Lower leg skin (tissue), 4 donors: Measurements from ENCODE around the gene TMEM198. TPM values are rescaled to one million over a fixed set of nuclear protein-coding genes. Genes with fewer than 3 reads are reported as not detected.
A peak's percentile ranks its signal among the peaks of the same experiment; 100 is the strongest.

ENCODE experiments used
- DNase-seq, 2 donors: peaks; one replicate each; pipeline ENCODE4 v3.0.0-alpha.2; 2019; ENCODE audit warnings: low spot score in 2 of 2
- H3K4me3 ChIP-seq: fragments of 200-600 bp; sonication (generic); 2 replicates; pipeline ENCODE4 v1.5.1; 2017; ENCODE audit warnings: mild to moderate bottlenecking, low read depth; ENCODE audit not compliant: poor library complexity, severe bottlenecking
- CTCF ChIP-seq, 3 donors: fragments of 450-650 bp; IDR thresholded peaks; one replicate each; pipeline ENCODE4 v1.5.1; 2016; ENCODE audit warnings: antibody characterized with exemption in 3 of 3, mild to moderate bottlenecking in 3 of 3, moderate library complexity in 2 of 3
- POLR2A ChIP-seq, 2 donors: fragments of 450-650 bp; IDR thresholded peaks; one replicate each; pipeline ENCODE4 v1.6.1; 2016 to 2017; ENCODE audit warnings: antibody characterized with exemption in 2 of 2, mild to moderate bottlenecking in 1 of 2, moderate library complexity in 1 of 2
- WGBS, 2 donors: methylation state at CpG; one replicate each; pipeline ENCODE4 v1.1.5; 2018; 5-methylcytosine and 5-hydroxymethylcytosine counted together
- intact Hi-C: fragments of 100-400 bp; cut with DNase I; formaldehyde crosslinking; loops from one replicate; pipeline ENCODE4 v1.15.0; 2023; ENCODE audit warnings: low total_unique reads
- total RNA-seq, 4 donors: library from RNA; depleted of rRNA; stranded (reverse); fragments of >200 nt; gene quantifications; one replicate each; pipeline ENCODE4 v1.1.0, GENCODE V29; 2016

The TMEM198 gene
- total RNA-seq, 4 donors from 2014 or later: 0.17 to 2.1 (median 1.0) TPM

DNA sequence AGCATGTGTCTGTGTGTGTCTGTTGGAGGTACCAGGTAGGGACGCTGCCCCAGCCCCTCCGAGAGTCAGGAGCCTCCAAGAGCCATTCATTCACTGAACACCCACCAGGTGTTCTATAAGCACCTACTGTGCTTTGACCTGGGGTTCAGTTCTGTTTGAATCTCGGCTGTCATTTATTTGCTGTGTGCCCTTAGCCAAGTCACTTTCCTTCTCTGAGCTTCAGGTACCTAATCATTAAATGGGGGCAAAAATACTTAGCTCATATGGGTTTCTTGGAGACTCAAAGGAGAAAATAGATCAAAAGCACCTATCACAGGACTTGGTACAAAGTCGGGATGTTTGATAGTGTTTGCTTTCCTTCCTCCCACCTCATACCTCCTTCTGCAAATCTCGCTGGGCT lies 16.4 kb upstream of the TMEM198 start:
- no peak for DNase-seq
- H3K4me3 ChIP-seq: no peak overlapping the region
- 65 to 68% methylated on average over 5 of the region's 5 CpGs for WGBS, 2 donors
- intact Hi-C loops: no loop called here
- no peak for TF ChIP-seq POLR2A (IDR thresholded peaks at IDR 0.05)
- no peak for TF ChIP-seq CTCF (IDR thresholded peaks at IDR 0.05)

GRCh38 chr2:219530048-219530963 lies 13.5 kb upstream of the TMEM198 start:
- 12 to 17% methylated on average over 20 to 21 of the region's 21 CpGs for WGBS, 2 donors
- intact Hi-C loops: loop anchor here (5.0 kb wide), 1 partner anchor 123 kb away; no protein-coding TSS in a partner anchor
- TF ChIP-seq POLR2A (IDR thresholded peaks at IDR 0.05) (no peak), CTCF (IDR thresholded peaks at IDR 0.05) (peak in 1 of 3 donors; percentile 89)
- H3K4me3 ChIP-seq: no peak overlapping the region
- DNase-seq: peak; percentile 62 to 96

DNA sequence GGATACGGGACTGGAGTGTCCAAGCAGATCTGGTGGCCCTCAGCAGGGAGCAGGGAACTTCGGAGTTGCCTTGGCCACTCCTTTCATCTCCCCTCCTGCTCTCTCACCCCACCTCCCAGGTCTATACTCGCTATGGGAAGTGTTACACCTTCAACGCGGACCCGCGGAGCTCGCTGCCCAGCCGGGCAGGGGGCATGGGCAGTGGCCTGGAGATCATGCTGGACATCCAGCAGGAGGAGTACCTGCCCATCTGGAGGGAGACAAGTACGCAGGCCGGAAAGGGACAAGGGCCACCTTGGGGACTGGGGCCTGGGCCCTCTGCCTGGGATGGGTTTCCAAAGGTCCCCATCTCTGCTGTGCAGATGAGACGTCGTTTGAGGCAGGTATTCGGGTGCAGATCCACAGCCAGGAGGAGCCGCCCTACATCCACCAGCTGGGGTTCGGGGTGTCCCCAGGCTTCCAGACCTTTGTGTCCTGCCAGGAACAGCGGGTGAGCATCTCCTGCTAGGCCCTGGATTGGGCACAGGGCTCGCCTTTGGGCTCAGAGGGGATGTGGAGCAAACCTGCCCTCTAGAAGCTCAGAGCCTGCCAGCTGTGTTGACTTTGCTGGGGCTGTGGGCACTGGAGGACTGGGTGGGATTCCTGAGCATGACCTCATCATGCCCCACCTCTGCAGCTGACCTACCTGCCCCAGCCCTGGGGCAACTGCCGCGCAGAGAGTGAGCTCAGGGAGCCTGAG lies 12.0 kb upstream of the TMEM198 start:
- WGBS, 2 donors: 80 to 81% methylated on average over 13 of the region's 20 CpGs
- intact Hi-C loops: loop anchor here (5.0 kb wide), 1 partner anchor 125 kb away; no protein-coding TSS in a partner anchor
- no peak for TF ChIP-seq POLR2A (IDR thresholded peaks at IDR 0.05)
- TF ChIP-seq CTCF (IDR thresholded peaks at IDR 0.05): no peak
- no peak overlapping the region for H3K4me3 ChIP-seq
- DNase-seq: no peak

GRCh38 chr2:219532378-219532649 lies 11.5 kb upstream of the TMEM198 start:
- no peak for TF ChIP-seq CTCF (IDR thresholded peaks at IDR 0.05)
- TF ChIP-seq POLR2A (IDR thresholded peaks at IDR 0.05): no peak
- H3K4me3 ChIP-seq: no peak overlapping the region
- no peak for DNase-seq
- 68 to 72% methylated on average over 4 to 8 of the region's 8 CpGs for WGBS, 2 donors
- intact Hi-C loops: loop anchor here (5.0 kb wide), 1 partner anchor 125 kb away; no protein-coding TSS in a partner anchor

GRCh38 chr2:219533930-219534661 lies 9.7 kb upstream of the TMEM198 start:
- DNase-seq: no peak
- TF ChIP-seq CTCF (IDR thresholded peaks at IDR 0.05) (no peak), POLR2A (IDR thresholded peaks at IDR 0.05) (no peak)
- WGBS, 2 donors: 81 to 90% methylated on average over 6 of the region's 6 CpGs
- intact Hi-C loops: loop anchor here (5.0 kb wide), 1 partner anchor 127 kb away; no protein-coding TSS in a partner anchor
- H3K4me3 ChIP-seq: no peak overlapping the region
